GM21786 (cell line): Measurements from ENCODE around the gene OSBPL3.
"Not testable (repeated sequence)": the region's sequence is repeated elsewhere in the genome, so short reads cannot be mapped to it uniquely, and the experiment has no call there.

ENCODE experiments used
- ATAC-seq: cut with Tn5 transposase; IDR thresholded peaks from one replicate; pipeline ENCODE4 v1.9.1; 2021; ENCODE audit not compliant: unreplicated experiment

Gene OSBPL3

GRCh38 chr7:24801883-24802282, 178.1 kb downstream of the OSBPL3 start:
- no peak for ATAC-seq

- ATAC-seq, result no peak
Observed at GRCh38 chr7:24800667-24801066, 179.3 kb downstream of the OSBPL3 start.

- ATAC-seq, result no peak
Observed at GRCh38 chr7:24800073-24800472, 179.9 kb downstream of the OSBPL3 start.

GRCh38 chr7:24799506-24799905, 180.5 kb downstream of the OSBPL3 start:
- no peak for ATAC-seq

- no peak for ATAC-seq
Observed at GRCh38 chr7:24798261-24798660, 181.7 kb downstream of the OSBPL3 start.

- ATAC-seq, result no peak
Observed at GRCh38 chr7:24797270-24797669, 182.7 kb downstream of the OSBPL3 start.

GRCh38 chr7:24795407-24795767, 184.6 kb downstream of the OSBPL3 start:
- ATAC-seq, result no peak

GRCh38 chr7:24794751-24795406, 185.1 kb downstream of the OSBPL3 start:
- not testable (repeated sequence) for ATAC-seq

- ATAC-seq, result no peak
Observed at GRCh38 chr7:24793982-24794648, 185.9 kb downstream of the OSBPL3 start.

- ATAC-seq, result no peak
Observed at GRCh38 chr7:24788961-24789576, 190.9 kb downstream of the OSBPL3 start.

GRCh38 chr7:24788075-24788474, 191.9 kb downstream of the OSBPL3 start:
- ATAC-seq, result no peak

- ATAC-seq, result no peak
Observed at GRCh38 chr7:24786941-24787340, 193.0 kb downstream of the OSBPL3 start.

GRCh38 chr7:24786306-24786705, 193.7 kb downstream of the OSBPL3 start:
- no peak for ATAC-seq

- ATAC-seq, result no peak
Observed at GRCh38 chr7:24784277-24784676, 195.7 kb downstream of the OSBPL3 start.

GRCh38 chr7:24783698-24784097, 196.3 kb downstream of the OSBPL3 start:
- ATAC-seq, result no peak

- no peak for ATAC-seq
Observed at GRCh38 chr7:24781106-24781505, 198.9 kb downstream of the OSBPL3 start.

GRCh38 chr7:24779283-24779655, 200.7 kb downstream of the OSBPL3 start:
- no peak for ATAC-seq

- peak; percentile 56 for ATAC-seq
Observed at GRCh38 chr7:24778543-24779282, 201.3 kb downstream of the OSBPL3 start.

- ATAC-seq, result no peak
Observed at GRCh38 chr7:24777806-24778205, 202.2 kb downstream of the OSBPL3 start.

- ATAC-seq, result no peak
Observed at GRCh38 chr7:24773646-24774045, 206.3 kb downstream of the OSBPL3 start.

GRCh38 chr7:24769851-24770250, 210.1 kb downstream of the OSBPL3 start:
- ATAC-seq, result no peak
